CD14-positive monocyte (primary cell): ENCODE data around the gene CDH4. TPM values are rescaled to one million over a fixed set of nuclear protein-coding genes. Genes with fewer than 3 reads are reported as not detected.

Source experiments
- DNase-seq, 3 donors: peaks; one replicate each; pipeline ENCODE4 v3.0.0-alpha.2; 2011 to 2022
- H2AFZ ChIP-seq: 2 replicates; pipeline ENCODE4 v1.6.0; 2012; ENCODE audit warnings: mild to moderate bottlenecking, low read depth, low read length, inconsistent platforms; ENCODE audit not compliant: insufficient read depth, poor library complexity, severe bottlenecking
- H3K27ac ChIP-seq, 2 donors: 1 replicate in 1 of 2; 2 replicates in 1 of 2; pipeline ENCODE4 v1.5.1; 2012 to 2013; ENCODE audit warnings: low read length in 2 of 2, control low read depth in 1 of 2, inconsistent platforms in 1 of 2, low read depth in 1 of 2, mild to moderate bottlenecking in 1 of 2
- H3K27me3 ChIP-seq, 2 donors: one replicate each; pipeline versions ENCODE4 v1.6.0 to v1.6.1; 2011 to 2013; ENCODE audit warnings: low read length in 2 of 2; ENCODE audit not compliant: control insufficient read depth in 2 of 2, insufficient read depth in 2 of 2
- H3K36me3 ChIP-seq, 2 donors: replicated peaks in 1 of 2; 1 replicate in 1 of 2; 2 replicates in 1 of 2; pipeline versions ENCODE4 v1.5.1 to v1.6.1; 2012 to 2013; ENCODE audit warnings: low read length in 2 of 2, control low read depth in 1 of 2, inconsistent platforms in 1 of 2, mild to moderate bottlenecking in 1 of 2; ENCODE audit not compliant: insufficient read depth in 2 of 2, control insufficient read depth in 1 of 2
- H3K4me1 ChIP-seq, 2 donors: 1 replicate in 1 of 2; 2 replicates in 1 of 2; pipeline versions ENCODE4 v1.5.1 to v1.6.1; 2012 to 2013; ENCODE audit warnings: low read length in 2 of 2, control low read depth in 1 of 2, inconsistent platforms in 1 of 2, mild to moderate bottlenecking in 1 of 2, moderate library complexity in 1 of 2; ENCODE audit not compliant: insufficient read depth in 2 of 2, control insufficient read depth in 1 of 2
- H3K4me2 ChIP-seq: replicated peaks from 2 replicates; pipeline ENCODE3; 2012; ENCODE audit warnings: low read length, moderate library complexity, mild to moderate bottlenecking; ENCODE audit not compliant: poor library complexity, severe bottlenecking; ENCODE audit errors: extremely low read depth
- H3K4me3 ChIP-seq, 3 experiments: fragments of 200-600 bp in 1 of 3; sonication (generic) in 1 of 3; replicated peaks in 1 of 3; 1 replicate in 2 of 3; 2 replicates in 1 of 3; pipeline ENCODE4 v1.5.1; 2011 to 2013; ENCODE audit warnings: low read length in 3 of 3, mild to moderate bottlenecking in 3 of 3, control low read depth in 2 of 3, low read depth in 2 of 3, inconsistent platforms in 1 of 3, moderate library complexity in 1 of 3
- H3K79me2 ChIP-seq: 2 replicates; pipeline ENCODE4 v1.6.0; 2012; ENCODE audit warnings: mild to moderate bottlenecking, control low read depth, inconsistent platforms, low read length, moderate library complexity; ENCODE audit not compliant: insufficient read depth
- H3K9ac ChIP-seq: 2 replicates; pipeline ENCODE4 v1.6.0; 2017; ENCODE audit warnings: low read length, mild to moderate bottlenecking; ENCODE audit not compliant: insufficient read depth, poor library complexity, severe bottlenecking
- H3K9me3 ChIP-seq, 2 donors: replicated peaks in 1 of 2; 1 replicate in 1 of 2; 2 replicates in 1 of 2; pipeline versions ENCODE4 v1.5.1 to v1.6.1; 2012 to 2013; ENCODE audit warnings: low read length in 2 of 2, control low read depth in 1 of 2; ENCODE audit not compliant: control insufficient read depth in 1 of 2, insufficient read depth in 1 of 2
- H4K20me1 ChIP-seq: 2 replicates; pipeline ENCODE4 v1.6.0; 2012; ENCODE audit warnings: mild to moderate bottlenecking, low read length, control low read depth, moderate library complexity; ENCODE audit not compliant: insufficient read depth
- H3K27ac Mint-ChIP-seq, 7 donors: one replicate each; pipeline ENCODE4 v1.8.0; 2020; ENCODE audit warnings: mild to moderate bottlenecking in 7 of 7, mixed read lengths in 7 of 7, moderate library complexity in 6 of 7, inconsistent platforms in 2 of 7
- H3K27me3 Mint-ChIP-seq, 3 donors: one replicate each; pipeline ENCODE4 v1.8.0; 2021 to 2022; ENCODE audit warnings: low read depth in 3 of 3, mild to moderate bottlenecking in 3 of 3, mixed read lengths in 3 of 3, moderate library complexity in 3 of 3, inconsistent platforms in 1 of 3
- H3K36me3 Mint-ChIP-seq, 2 donors: one replicate each; pipeline ENCODE4 v1.8.0; 2020; ENCODE audit warnings: mixed read lengths in 2 of 2, inconsistent platforms in 1 of 2, mild to moderate bottlenecking in 1 of 2
- H3K4me1 Mint-ChIP-seq: one replicate; pipeline ENCODE4 v1.8.0; 2020; ENCODE audit warnings: mild to moderate bottlenecking, mixed read lengths
- H3K4me3 Mint-ChIP-seq, 2 donors: one replicate each; pipeline ENCODE4 v1.8.0; 2020; ENCODE audit warnings: mild to moderate bottlenecking in 2 of 2, mixed read lengths in 2 of 2, moderate library complexity in 1 of 2
- H3K9me3 Mint-ChIP-seq, 7 donors: one replicate each; pipeline ENCODE4 v1.8.0; 2020 to 2022; ENCODE audit warnings: mixed read lengths in 7 of 7, mild to moderate bottlenecking in 6 of 7, moderate library complexity in 6 of 7, inconsistent platforms in 2 of 7
- WGBS: methylation state at CpG from one replicate; pipeline ENCODE4 v1.1.5; 2013; ENCODE audit warnings: missing lambda C conversion rate; ENCODE audit not compliant: insufficient coverage; 5-methylcytosine and 5-hydroxymethylcytosine counted together
- intact Hi-C, 2 donors: fragments of 100-400 bp; cut with micrococcal nuclease; formaldehyde crosslinking; loops; one replicate each; pipeline versions ENCODE4 v1.15.0 to v1.15.1; 2023
- polyA plus RNA-seq, 3 donors: library from polyadenylated mRNA; depleted of rRNA in 1 of 3; unstranded in 2 of 3; stranded (reverse) in 1 of 3; fragments of 300-500 nt in 2 of 3; fragments of >200 nt in 1 of 3; fragmentation: Illumina TruSeq in 2 of 3; gene quantifications; 1 replicate in 2 of 3; 2 replicates in 1 of 3; pipeline ENCODE4 v1.2.3, GENCODE V29; 2012 to 2021
- TF ChIP-seq, protein P1 (sequence below): fragments of 200-600 bp; IDR thresholded peaks from one replicate; pipeline ENCODE4 v1.8.0; 2022; ENCODE audit warnings: antibody characterized with exemption, mild to moderate bottlenecking

Gene CDH4
- polyA plus RNA-seq, 3 donors, result not detected

GRCh38 chr20:61779176-61779965 lies 527.3 kb downstream of the CDH4 start:
- no peaks in the 10 kb centered on the region for H4K20me1 ChIP-seq
- no peak overlapping the region for H3K27ac Mint-ChIP-seq
- H3K4me1 ChIP-seq, result no peaks in the 10 kb centered on the region
- H3K36me3 Mint-ChIP-seq, result no peaks in the 10 kb centered on the region
- H3K4me1 Mint-ChIP-seq, result no peaks in the 10 kb centered on the region
- H3K9ac ChIP-seq, result no peak overlapping the region
- DNase-seq, result no peak
- WGBS, result 92% methylated on average over 17 of the region's 27 CpGs
- no peak overlapping the region for H3K4me2 ChIP-seq
- H3K27ac ChIP-seq, result no peak overlapping the region
- H3K27me3 Mint-ChIP-seq, result peaks cover 0 to 2% (median 2%) of the 10 kb centered on the region in 3 donors
- no peak overlapping the region for H2AFZ ChIP-seq
- H3K9me3 ChIP-seq, result peaks cover 20 to 80% of the 10 kb centered on the region in 2 donors
- no peaks in the 10 kb centered on the region for H3K79me2 ChIP-seq
- intact Hi-C loops, result no loop called here
- TF ChIP-seq, protein P1, sequence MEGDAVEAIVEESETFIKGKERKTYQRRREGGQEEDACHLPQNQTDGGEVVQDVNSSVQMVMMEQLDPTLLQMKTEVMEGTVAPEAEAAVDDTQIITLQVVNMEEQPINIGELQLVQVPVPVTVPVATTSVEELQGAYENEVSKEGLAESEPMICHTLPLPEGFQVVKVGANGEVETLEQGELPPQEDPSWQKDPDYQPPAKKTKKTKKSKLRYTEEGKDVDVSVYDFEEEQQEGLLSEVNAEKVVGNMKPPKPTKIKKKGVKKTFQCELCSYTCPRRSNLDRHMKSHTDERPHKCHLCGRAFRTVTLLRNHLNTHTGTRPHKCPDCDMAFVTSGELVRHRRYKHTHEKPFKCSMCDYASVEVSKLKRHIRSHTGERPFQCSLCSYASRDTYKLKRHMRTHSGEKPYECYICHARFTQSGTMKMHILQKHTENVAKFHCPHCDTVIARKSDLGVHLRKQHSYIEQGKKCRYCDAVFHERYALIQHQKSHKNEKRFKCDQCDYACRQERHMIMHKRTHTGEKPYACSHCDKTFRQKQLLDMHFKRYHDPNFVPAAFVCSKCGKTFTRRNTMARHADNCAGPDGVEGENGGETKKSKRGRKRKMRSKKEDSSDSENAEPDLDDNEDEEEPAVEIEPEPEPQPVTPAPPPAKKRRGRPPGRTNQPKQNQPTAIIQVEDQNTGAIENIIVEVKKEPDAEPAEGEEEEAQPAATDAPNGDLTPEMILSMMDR, result no peak
- peaks cover 10 to 63% (median 53%) of the 10 kb centered on the region in 7 donors for H3K9me3 Mint-ChIP-seq
- no peaks in the 10 kb centered on the region for H3K27me3 ChIP-seq
- H3K36me3 ChIP-seq, result no peaks in the 10 kb centered on the region
- no peak overlapping the region for H3K4me3 Mint-ChIP-seq
- no peak overlapping the region for H3K4me3 ChIP-seq

GRCh38 chr20:61780066-61780465 lies 528.0 kb downstream of the CDH4 start:
- Histone ChIP-seq H3K9ac (no peak overlapping the region), H3K9me3 (peaks cover 25 to 85% of the 10 kb centered on the region in 2 donors), H3K27me3 (no peaks in the 10 kb centered on the region), H2AFZ (no peak overlapping the region), H3K36me3 (no peaks in the 10 kb centered on the region), H4K20me1 (no peaks in the 10 kb centered on the region), H3K27ac (no peak overlapping the region), H3K4me1 (no peaks in the 10 kb centered on the region), H3K4me3 (no peak overlapping the region), H3K79me2 (no peaks in the 10 kb centered on the region), H3K4me2 (no peak overlapping the region)
- H3K4me3 Mint-ChIP-seq, result no peak overlapping the region
- H3K4me1 Mint-ChIP-seq, result no peaks in the 10 kb centered on the region
- no peak for DNase-seq
- 95% methylated on average over 6 of the region's 7 CpGs for WGBS
- TF ChIP-seq, protein P1, result no peak
- peaks cover 15 to 68% (median 54%) of the 10 kb centered on the region in 7 donors for H3K9me3 Mint-ChIP-seq
- intact Hi-C loops, result no loop called here
- H3K27me3 Mint-ChIP-seq, result peaks cover 0 to 2% (median 2%) of the 10 kb centered on the region in 3 donors
- no peaks in the 10 kb centered on the region for H3K36me3 Mint-ChIP-seq
- no peak overlapping the region for H3K27ac Mint-ChIP-seq
